ENCODE data around the gene GDF10.

GDF10 gene

DNA sequence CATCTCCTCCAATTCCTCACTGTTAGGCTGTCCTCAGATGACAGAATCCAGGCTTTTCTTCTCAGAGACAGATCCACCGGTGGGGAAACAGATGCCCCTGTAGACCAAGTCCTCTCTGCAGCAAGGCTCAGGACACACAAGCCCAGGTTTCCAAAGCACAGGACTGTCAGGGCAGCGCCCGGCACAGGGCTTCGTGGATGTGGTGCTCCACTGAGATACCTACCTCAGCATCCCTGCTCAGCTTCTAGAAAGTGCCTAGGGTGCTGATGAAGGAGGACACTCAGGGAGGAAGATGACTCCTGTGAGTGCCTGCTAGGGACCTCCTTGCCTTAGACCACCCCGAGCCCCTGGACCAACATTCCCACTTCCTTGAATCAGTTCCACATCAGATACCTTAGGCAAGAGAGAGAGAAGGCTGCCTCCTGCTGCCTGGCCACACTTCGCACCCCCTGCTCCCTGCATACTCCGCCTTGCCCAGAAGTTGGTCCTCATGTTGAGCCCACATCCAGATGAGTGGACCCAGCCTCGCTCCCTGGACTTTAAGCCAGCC lies 39.3 kb downstream of the GDF10 start:
- H3K9me3 ChIP-seq = no peaks in the 10 kb centered on the region
- H3K36me3 ChIP-seq = no peaks in the 10 kb centered on the region
- TF ChIP-seq, protein P1, sequence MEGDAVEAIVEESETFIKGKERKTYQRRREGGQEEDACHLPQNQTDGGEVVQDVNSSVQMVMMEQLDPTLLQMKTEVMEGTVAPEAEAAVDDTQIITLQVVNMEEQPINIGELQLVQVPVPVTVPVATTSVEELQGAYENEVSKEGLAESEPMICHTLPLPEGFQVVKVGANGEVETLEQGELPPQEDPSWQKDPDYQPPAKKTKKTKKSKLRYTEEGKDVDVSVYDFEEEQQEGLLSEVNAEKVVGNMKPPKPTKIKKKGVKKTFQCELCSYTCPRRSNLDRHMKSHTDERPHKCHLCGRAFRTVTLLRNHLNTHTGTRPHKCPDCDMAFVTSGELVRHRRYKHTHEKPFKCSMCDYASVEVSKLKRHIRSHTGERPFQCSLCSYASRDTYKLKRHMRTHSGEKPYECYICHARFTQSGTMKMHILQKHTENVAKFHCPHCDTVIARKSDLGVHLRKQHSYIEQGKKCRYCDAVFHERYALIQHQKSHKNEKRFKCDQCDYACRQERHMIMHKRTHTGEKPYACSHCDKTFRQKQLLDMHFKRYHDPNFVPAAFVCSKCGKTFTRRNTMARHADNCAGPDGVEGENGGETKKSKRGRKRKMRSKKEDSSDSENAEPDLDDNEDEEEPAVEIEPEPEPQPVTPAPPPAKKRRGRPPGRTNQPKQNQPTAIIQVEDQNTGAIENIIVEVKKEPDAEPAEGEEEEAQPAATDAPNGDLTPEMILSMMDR (IDR thresholded peaks at IDR 0.05; ENCODE audit: low read depth, low read length) = no peak
- DNase-seq = no peak
- no peaks in the 10 kb centered on the region for H3K4me1 ChIP-seq
- no peaks in the 10 kb centered on the region for H3K27me3 ChIP-seq
- H3K4me3 ChIP-seq (ENCODE audit: low read depth, low read length) = no peak overlapping the region

DNA sequence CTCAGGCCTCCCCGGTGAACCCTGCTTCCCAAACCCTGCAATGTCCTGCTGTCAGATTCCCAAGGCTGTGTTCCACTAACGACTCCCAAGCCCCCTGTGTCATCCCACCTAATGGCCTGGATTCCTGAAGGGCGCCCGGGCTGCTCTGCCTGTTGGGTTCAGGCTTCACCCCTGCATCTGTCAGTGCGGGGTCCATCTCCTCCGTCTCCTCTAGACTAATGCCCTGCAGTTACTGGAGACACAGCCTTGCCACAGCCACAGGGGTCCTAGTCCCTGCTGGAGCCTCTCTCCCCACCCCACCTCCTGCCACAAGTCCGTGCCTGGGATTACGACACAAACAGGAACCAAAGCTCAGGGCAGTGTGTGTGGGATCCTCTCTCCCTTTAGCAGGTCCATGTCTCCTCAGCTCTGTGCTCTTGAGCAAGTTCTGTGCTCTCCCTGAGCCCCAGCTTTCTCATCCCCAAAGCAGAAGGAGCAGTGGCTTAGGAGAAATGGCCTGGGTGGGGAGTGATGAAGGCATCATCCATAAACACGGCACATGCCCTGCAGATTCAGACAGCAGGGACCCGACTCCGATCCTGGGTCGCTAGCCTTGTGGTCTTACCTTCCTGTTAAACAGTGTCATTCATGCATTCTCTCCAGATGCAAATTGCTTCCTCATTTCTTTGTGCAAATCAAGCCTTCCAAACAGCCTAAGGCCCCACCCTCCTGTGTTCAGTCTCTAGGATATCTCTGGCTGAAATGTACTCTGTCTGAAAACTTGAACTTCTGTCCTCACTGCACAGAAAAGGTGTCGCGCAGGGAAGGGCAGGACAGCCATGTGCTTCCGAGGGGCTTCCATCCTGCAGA lies 40.0 kb downstream of the GDF10 start:
- no peaks in the 10 kb centered on the region for H3K27me3 ChIP-seq
- H3K36me3 ChIP-seq = no peaks in the 10 kb centered on the region
- H3K4me3 ChIP-seq (ENCODE audit: low read depth, low read length) = no peak overlapping the region
- no peak for DNase-seq
- TF ChIP-seq, protein P1 (IDR thresholded peaks at IDR 0.05; ENCODE audit: low read depth, low read length) = no peak
- H3K9me3 ChIP-seq = no peaks in the 10 kb centered on the region
- no peaks in the 10 kb centered on the region for H3K4me1 ChIP-seq

DNA sequence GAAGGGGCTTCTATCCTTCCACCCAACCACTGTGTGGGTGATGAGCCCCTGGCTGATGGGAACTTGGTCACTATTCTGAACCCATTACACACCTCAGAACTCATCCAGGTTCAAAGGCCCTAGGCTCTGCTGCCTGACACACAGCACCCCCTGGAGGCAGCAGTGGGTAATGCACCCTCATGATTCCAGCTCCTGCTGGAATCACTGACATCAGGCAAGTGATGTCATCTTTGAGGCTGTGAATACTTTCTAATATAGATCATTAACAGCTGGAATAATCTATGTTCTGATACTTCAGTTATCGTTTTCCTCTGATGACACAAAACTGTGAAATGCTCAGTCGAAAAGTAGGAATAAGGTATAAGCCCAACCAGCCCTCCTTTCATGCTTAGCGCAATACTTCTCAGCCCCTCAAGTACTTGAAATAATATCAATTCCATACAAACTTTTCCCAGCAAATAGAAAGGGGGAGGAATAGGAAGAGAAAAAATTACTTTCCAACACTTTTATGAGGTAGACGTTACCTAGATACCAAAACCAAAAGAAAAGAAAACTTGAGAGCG lies 40.7 kb downstream of the GDF10 start:
- DNase-seq = peak; percentile 66
- Histone ChIP-seq H3K9me3 (no peaks in the 10 kb centered on the region), H3K4me1 (no peaks in the 10 kb centered on the region), H3K36me3 (no peaks in the 10 kb centered on the region), H3K4me3 (ENCODE audit: low read depth, low read length) (no peak overlapping the region), H3K27me3 (no peaks in the 10 kb centered on the region)
- TF ChIP-seq, protein P1 (IDR thresholded peaks at IDR 0.05; ENCODE audit: low read depth, low read length) = peak; percentile 98

DNA sequence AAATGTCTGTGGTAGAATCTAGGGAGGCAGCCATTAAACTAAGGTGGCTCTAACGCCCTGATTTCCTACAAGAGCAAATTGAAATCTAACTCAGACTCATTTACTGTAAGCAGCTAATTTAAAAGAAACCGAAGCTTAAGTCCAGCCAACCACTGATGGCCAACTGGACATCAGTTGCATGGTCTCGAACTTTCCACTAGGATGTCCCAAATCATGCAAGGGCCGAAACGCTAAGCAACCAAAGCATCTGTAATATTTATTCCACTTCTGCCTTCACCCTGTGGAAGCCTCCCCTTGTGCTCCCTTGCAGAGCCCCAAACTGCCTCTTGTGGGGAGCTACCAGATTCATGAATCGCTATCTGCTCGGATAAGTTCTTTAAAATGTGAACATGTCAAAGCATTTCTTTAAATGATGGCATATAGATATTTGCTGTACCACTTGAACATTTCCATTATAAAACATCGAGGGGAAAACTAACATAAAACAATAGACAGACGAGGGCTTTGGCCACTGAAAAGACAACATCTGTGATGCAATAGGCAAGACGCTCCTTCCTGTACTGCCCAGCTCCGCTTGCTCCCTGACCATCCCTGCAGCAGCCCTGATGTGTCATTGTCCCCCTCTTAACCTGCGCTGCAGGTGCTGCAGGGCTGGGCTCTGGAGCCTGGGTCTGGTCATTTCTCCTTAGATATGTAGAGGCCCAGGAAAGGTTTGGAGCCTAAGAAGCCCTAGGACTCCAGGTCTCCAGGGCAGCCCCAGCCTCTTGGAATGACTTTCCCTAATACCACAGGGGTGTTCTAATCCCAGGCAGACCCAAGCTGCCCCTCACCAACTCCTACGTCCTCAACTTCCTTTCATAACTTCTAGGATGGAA lies 45.2 kb downstream of the GDF10 start:
- Histone ChIP-seq H3K4me1 (no peaks in the 10 kb centered on the region), H3K9me3 (no peaks in the 10 kb centered on the region), H3K36me3 (no peaks in the 10 kb centered on the region), H3K4me3 (ENCODE audit: low read depth, low read length) (no peak overlapping the region), H3K27me3 (no peaks in the 10 kb centered on the region)
- DNase-seq = no peak
- TF ChIP-seq, protein P1 (IDR thresholded peaks at IDR 0.05; ENCODE audit: low read depth, low read length) = no peak

DNA sequence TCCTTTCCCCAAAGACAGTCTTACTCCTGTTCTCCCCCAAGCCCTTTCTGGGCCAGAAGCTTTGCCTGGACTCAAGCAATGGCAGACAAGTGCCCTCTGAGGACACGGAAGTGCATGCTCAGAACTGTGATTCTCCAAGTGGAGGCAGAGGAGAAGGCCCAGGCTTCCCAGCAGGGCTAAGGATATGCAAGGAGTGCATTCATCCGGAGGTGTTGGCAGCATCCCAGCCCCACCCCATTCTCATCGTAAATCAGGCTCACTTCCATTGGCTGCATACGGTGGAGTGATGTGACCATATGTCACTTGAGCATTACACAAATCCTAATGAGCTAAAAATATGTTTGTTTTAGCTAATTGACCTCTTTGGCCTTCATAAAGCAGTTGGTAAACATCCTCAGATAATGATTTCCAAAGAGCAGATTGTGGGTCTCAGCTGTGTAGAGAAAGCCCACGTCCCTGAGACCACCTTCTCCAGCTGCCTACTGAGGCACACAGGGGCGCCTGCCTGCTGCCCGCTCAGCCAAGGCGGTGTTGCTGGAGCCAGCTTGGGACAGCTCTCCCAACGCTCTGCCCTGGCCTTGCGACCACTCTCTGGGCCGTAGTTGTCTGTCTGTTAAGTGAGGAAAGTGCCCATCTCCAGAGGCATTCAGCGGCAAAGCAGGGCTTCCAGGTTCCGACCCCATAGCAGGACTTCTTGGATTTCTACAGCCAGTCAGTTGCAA lies 46.7 kb downstream of the GDF10 start:
- H3K9me3 ChIP-seq = no peaks in the 10 kb centered on the region
- TF ChIP-seq, protein P1 (IDR thresholded peaks at IDR 0.05; ENCODE audit: low read depth, low read length) = no peak
- no peaks in the 10 kb centered on the region for H3K4me1 ChIP-seq
- no peak overlapping the region for H3K4me3 ChIP-seq (ENCODE audit: low read depth, low read length)
- H3K27me3 ChIP-seq = no peaks in the 10 kb centered on the region
- no peak for DNase-seq
- H3K36me3 ChIP-seq = no peaks in the 10 kb centered on the region
